HepG2 (cell line): ENCODE measurements around the gene BHLHE23. TPM values are rescaled to one million over a fixed set of nuclear protein-coding genes. Genes with fewer than 3 reads are reported as not detected.
A peak's percentile ranks its signal among the peaks of the same experiment; 100 is the strongest.

ENCODE experiments used
- ATAC-seq: fragments of 200-7000 bp; cut with Tn5 transposase; 3 replicates; pipeline ENCODE4 v1.9.1; 2020; ENCODE audit warnings: mild to moderate bottlenecking, moderate library complexity
- BruUV-seq: library from RNA; stranded (reverse); fragments of 400-500 nt; replicated peaks from 2 replicates; lab custom pipeline; 2021; lab: Mats Ljungman, UMichigan
- CTCF ChIA-PET: fragments of 300-600 bp; formaldehyde crosslinking; extraction: SDS; loops from one replicate; lab custom pipeline; 2021; ENCODE audit warnings: low total read pairs, inconsistent platforms, low intra/inter-chr PET ratio; lab: Yijun Ruan, JAX
- POLR2A ChIA-PET: fragments of 350-600 bp; sonication (Branson Sonifier 250); formaldehyde crosslinking; loops from one replicate; lab custom pipeline; 2020; ENCODE audit warnings: antibody characterized with exemption, inconsistent platforms; lab: Yijun Ruan, JAX
- DNase-seq: peaks from one replicate; pipeline ENCODE4 v3.0.0-alpha.2; 2015; ENCODE audit warnings: low spot score
- FAIRE-seq: peaks from 3 replicates; lab custom pipeline; 2011; peaks lifted over from hg19 to GRCh38; lab: Jason Lieb, UNC
- H2AFZ ChIP-seq: one replicate; pipeline ENCODE4 v1.6.1; 2011; ENCODE audit warnings: low read length, inconsistent platforms
- H3K27ac ChIP-seq: fragments of 300-600 bp; 3 replicates; pipeline ENCODE4 v1.8.0; 2011; ENCODE audit warnings: mixed run types, mild to moderate bottlenecking, mixed read lengths, low read length, inconsistent platforms; ENCODE audit not compliant: insufficient read depth; ENCODE audit errors: extremely low read length
- H3K27me3 ChIP-seq, 2 experiments: fragments of 200-600 bp in 1 of 2; 2 replicates in 1 of 2; 3 replicates in 1 of 2; pipeline versions ENCODE4 v1.6.0 to v1.8.0; 2011; ENCODE audit warnings: low read length in 2 of 2, mild to moderate bottlenecking in 2 of 2, moderate library complexity in 2 of 2, inconsistent platforms in 1 of 2; ENCODE audit not compliant: insufficient read depth in 2 of 2, control insufficient read depth in 1 of 2
- H3K36me3 ChIP-seq, 2 experiments: fragments of 200-600 bp in 1 of 2; replicated peaks in 1 of 2; 2 replicates in 1 of 2; 3 replicates in 1 of 2; pipeline versions ENCODE4 v1.5.1 to v1.8.0; 2011; ENCODE audit warnings: low read length in 2 of 2, inconsistent platforms in 1 of 2; ENCODE audit not compliant: insufficient read depth in 2 of 2, control insufficient read depth in 1 of 2
- H3K4me1 ChIP-seq: 2 replicates; pipeline ENCODE4 v1.5.1; 2012; ENCODE audit warnings: low read length, inconsistent platforms; ENCODE audit not compliant: insufficient read depth
- H3K4me2 ChIP-seq: 2 replicates; pipeline ENCODE4 v1.6.0; 2011; ENCODE audit warnings: low read depth, low read length, inconsistent platforms
- H3K4me3 ChIP-seq, 3 experiments: fragments of 200-600 bp in 1 of 3; sonication (generic), shearing (Covaris generic) in 1 of 3; replicated peaks in 1 of 3; 2 replicates each; pipeline ENCODE4 v1.5.1; 2011 to 2016; ENCODE audit warnings: low read length in 3 of 3, inconsistent platforms in 2 of 3, low read depth in 2 of 3, mild to moderate bottlenecking in 2 of 3, control low read depth in 1 of 3, mixed read lengths in 1 of 3; ENCODE audit not compliant: insufficient read depth in 1 of 3
- H3K79me2 ChIP-seq: one replicate; pipeline ENCODE4 v1.6.1; 2011; ENCODE audit warnings: low read length, inconsistent platforms; ENCODE audit not compliant: insufficient read depth
- H3K9ac ChIP-seq: 2 replicates; pipeline ENCODE4 v1.6.0; 2011; ENCODE audit warnings: mild to moderate bottlenecking, low read depth, low read length, inconsistent platforms; ENCODE audit not compliant: insufficient read depth
- H3K9me3 ChIP-seq: 2 replicates; pipeline ENCODE4 v1.5.1; 2012; ENCODE audit warnings: mild to moderate bottlenecking, low read length
- H4K20me1 ChIP-seq: 2 replicates; pipeline ENCODE4 v1.6.0; 2011; ENCODE audit warnings: inconsistent platforms, mild to moderate bottlenecking, low read length, moderate library complexity; ENCODE audit not compliant: insufficient read depth
- CCDC6 ChIP-seq: sonication (generic); formaldehyde crosslinking; IDR thresholded peaks from 2 replicates; pipeline ENCODE4 v1.8.1; 2022; ENCODE audit warnings: mild to moderate bottlenecking, missing genetic modification reagents, moderate library complexity
- EED ChIP-seq: sonication (generic); formaldehyde crosslinking; IDR thresholded peaks from 2 replicates; pipeline ENCODE4 v1.5.0; 2020; ENCODE audit warnings: mild to moderate bottlenecking, missing genetic modification reagents
- ETV6 ChIP-seq: sonication (generic); formaldehyde crosslinking; conservative IDR thresholded peaks from 2 replicates; pipeline ENCODE4 v1.4.0; 2020; ENCODE audit warnings: missing genetic modification reagents
- EZH2 ChIP-seq: conservative IDR thresholded peaks from 2 replicates; pipeline ENCODE4 v1.6.1; 2012; ENCODE audit warnings: mild to moderate bottlenecking, low read depth, low read length, moderate library complexity
- IRF1 ChIP-seq: sonication (generic); formaldehyde crosslinking; IDR thresholded peaks from 2 replicates; pipeline ENCODE4 v1.4.0; 2020; ENCODE audit warnings: low read depth, mild to moderate bottlenecking, missing genetic modification reagents
- MTF2 ChIP-seq: sonication (generic); formaldehyde crosslinking; IDR thresholded peaks from 2 replicates; pipeline ENCODE4 v1.5.0; 2020; ENCODE audit warnings: missing genetic modification reagents, borderline replicate concordance
- RNF2 ChIP-seq: fragments of 450-650 bp; conservative IDR thresholded peaks from 2 replicates; pipeline ENCODE4 v1.6.1; 2016; ENCODE audit warnings: low read depth
- SOX13 ChIP-seq, 3 experiments: fragments of 450-650 bp in 1 of 3; sonication (generic) in 1 of 3; formaldehyde crosslinking in 1 of 3; IDR thresholded peaks in 2 of 3; conservative IDR thresholded peaks in 1 of 3; 2 replicates each; pipeline versions ENCODE4 v1.5.0 to v1.6.1; 2016 to 2020; ENCODE audit warnings: antibody characterized with exemption in 1 of 3, mild to moderate bottlenecking in 1 of 3, missing compliant biosample characterization in 1 of 3, missing genetic modification reagents in 1 of 3, moderate library complexity in 1 of 3
- ZFP36 ChIP-seq: fragments of 150-350 bp; IDR thresholded peaks from 2 replicates; pipeline ENCODE4 v1.6.1; 2018; ENCODE audit warnings: borderline replicate concordance, low read length, low read depth; ENCODE audit not compliant: partially characterized antibody
- ZNF350 ChIP-seq: sonication (generic); formaldehyde crosslinking; IDR thresholded peaks from 2 replicates; pipeline ENCODE4 v1.4.0; 2020; ENCODE audit warnings: mild to moderate bottlenecking, low read depth, missing genetic modification reagents, borderline replicate concordance
- ZNF589 ChIP-seq: sonication (generic); formaldehyde crosslinking; conservative IDR thresholded peaks from 2 replicates; pipeline ENCODE4 v1.8.0; 2022; ENCODE audit warnings: mild to moderate bottlenecking, moderate library complexity, missing genetic modification reagents
- ZNF776 ChIP-seq: sonication (generic); formaldehyde crosslinking; IDR thresholded peaks from 2 replicates; pipeline ENCODE4 v1.4.0; 2020; ENCODE audit warnings: mild to moderate bottlenecking, missing genetic modification reagents
- WGBS: methylation state at CpG from one replicate; pipeline ENCODE4 v1.1.6; 2017; ENCODE audit warnings: low lambda C conversion rate; 5-methylcytosine and 5-hydroxymethylcytosine counted together
- in situ Hi-C: cut with HindIII; loops from 2 replicates; pipeline ENCODE4 v1.10.0; 2017; ENCODE audit warnings: low pct_unique_long_range_greater_than_20kb; ENCODE audit not compliant: extremely low pct_ligation_motif_present
- intact Hi-C: fragments of 100-400 bp; cut with micrococcal nuclease; formaldehyde crosslinking; loops from one replicate; pipeline ENCODE4 v1.10.0; 2022; ENCODE audit not compliant: unreplicated experiment
- polyA plus RNA-seq, 8 experiments: library from polyadenylated mRNA; depleted of rRNA in 3 of 8; stranded (reverse) in 7 of 8; unstranded in 1 of 8; fragments of >200 nt; fragmentation: Illumina TruSeq in 4 of 8; extraction: Trizol in 4 of 8; gene quantifications; 2 replicates each; pipeline versions ENCODE4 v1.2.1 to v1.2.3, GENCODE V29; 2011 to 2016; ENCODE audit warnings: low read depth in 4 of 8, missing spikeins in 1 of 8, mixed read lengths in 1 of 8; ENCODE audit not compliant: insufficient read depth in 1 of 8
- total RNA-seq, 5 experiments: library from RNA; depleted of rRNA; stranded (reverse); fragments of >200 nt; fragmentation: Illumina TruSeq; extraction: Trizol; gene quantifications; 2 replicates each; pipeline ENCODE4 v1.2.3, GENCODE V29; 2016; ENCODE audit warnings: low read depth in 1 of 5

BHLHE23 gene
- total and polyA plus RNA-seq, 2 of the 13 experiments (the other 11 are each of a cell fraction or from before 2014, with no cell fraction given), result not detected

- no peaks in the 10 kb centered on the region for H3K9me3 ChIP-seq
- in situ Hi-C loops, result no loop called here
- POLR2A ChIA-PET, result no interaction called here
- H2AFZ ChIP-seq, result no peak overlapping the region
- WGBS, result 22% methylated on average over 28 of the region's 28 CpGs
- ATAC-seq (no peak), FAIRE-seq (no peak), DNase-seq (no peak)
- no peak overlapping the region for H3K9ac ChIP-seq
- no TSS peak for BruUV-seq
- peaks cover 61 to 93% of the 10 kb centered on the region in 2 experiments for H3K27me3 ChIP-seq
- H3K4me3 ChIP-seq, result no peak overlapping the region
- H3K4me1 ChIP-seq, result no peaks in the 10 kb centered on the region
- no peaks in the 10 kb centered on the region for H3K36me3 ChIP-seq
- no peak overlapping the region for H3K27ac ChIP-seq
- intact Hi-C loops, result no loop called here
- peak; percentile 71 for TF ChIP-seq ZFP36
- no peak for TF ChIP-seq EED
- peak; percentile 95 for TF ChIP-seq EZH2
- 0 out of 2 replicates have a peak, but pooled peaks have one; percentile 45 for TF ChIP-seq RNF2
- TF ChIP-seq ZNF776 (CRISPR knock-in tag), result no peak
- peak; percentile 1; the same call in 1 of the 2 replicates for TF ChIP-seq MTF2 (CRISPR knock-in tag)
- no peak overlapping the region for H3K4me2 ChIP-seq
- H3K79me2 ChIP-seq, result no peaks in the 10 kb centered on the region
- H4K20me1 ChIP-seq, result no peaks in the 10 kb centered on the region; the same call in 1 of the 2 replicates
- CTCF ChIA-PET, result no interaction called here
Measured at GRCh38 chr20:63024573-63025392, 18.0 kb upstream of the BHLHE23 start.

- no peak for DNase-seq
- Histone ChIP-seq H3K9ac (no peak overlapping the region), H2AFZ (no peak overlapping the region), H4K20me1 (no peaks in the 10 kb centered on the region; the same call in 1 of the 2 replicates), H3K4me1 (no peaks in the 10 kb centered on the region), H3K9me3 (no peaks in the 10 kb centered on the region), H3K79me2 (no peaks in the 10 kb centered on the region), H3K4me3 (no peak overlapping the region), H3K27ac (no peak overlapping the region), H3K36me3 (no peaks in the 10 kb centered on the region), H3K27me3 (peaks cover 56 to 94% of the 10 kb centered on the region in 2 experiments), H3K4me2 (no peak overlapping the region)
- no peak for FAIRE-seq
- 34% methylated on average over 33 of the region's 33 CpGs for whole genome bisulfite sequencing
- POLR2A ChIA-PET, result no interaction called here
- CTCF ChIA-PET, result no interaction called here
- TF ChIP-seq IRF1 (no peak), SOX13 (IDR thresholded peaks at IDR 0.05) (no peak), SOX13 (CRISPR knock-in tag; conservative IDR thresholded peaks at IDR 0.05 in 1 of 2, IDR thresholded peaks at IDR 0.05 in 1 of 2) (no peak), CCDC6 (CRISPR knock-in tag) (no peak), ETV6 (CRISPR knock-in tag) (no peak), ZNF589 (no peak), ZNF350 (CRISPR knock-in tag) (no peak)
- BruUV-seq, result no TSS peak
- ATAC-seq, result no peak
- in situ Hi-C loops, result no loop called here
- intact Hi-C loops, result no loop called here
Measured at GRCh38 chr20:63023936-63024571, 17.3 kb upstream of the BHLHE23 start.
